ENCODE results near the gene RNF103.
"Not testable (repeated sequence)": the region's sequence is repeated elsewhere in the genome, so short reads cannot be mapped to it uniquely, and the experiment has no call there.

Gene RNF103

GRCh38 chr2:86623494-86624266, at the start of gene RNF103:
Gene RNF103, minus strand, starts transcription at chr2:86623865. Its CDS starts 979 bp downstream, at chr2:86622886.
- DNase-seq (ENCODE audit: low read depth, low spot score): peak; percentile 97

GRCh38 chr2:86673011-86673410, 49.3 kb upstream of the RNF103 start:
- no peak for DNase-seq (ENCODE audit: low read depth, low spot score)

GRCh38 chr2:86672027-86672545, 48.4 kb upstream of the RNF103 start:
- no peak for DNase-seq (ENCODE audit: low read depth, low spot score)

GRCh38 chr2:86671337-86671981, 47.8 kb upstream of the RNF103 start:
- peak; percentile 44 for DNase-seq (ENCODE audit: low read depth, low spot score)

- not testable (repeated sequence) for DNase-seq (ENCODE audit: low read depth, low spot score)
Observed at GRCh38 chr2:86669323-86669722, 45.7 kb upstream of the RNF103 start.

GRCh38 chr2:86661333-86661732, 37.7 kb upstream of the RNF103 start:
- DNase-seq (ENCODE audit: low read depth, low spot score): no peak

- no peak for DNase-seq (ENCODE audit: low read depth, low spot score)
Observed at GRCh38 chr2:86650188-86650587, 26.5 kb upstream of the RNF103 start.

GRCh38 chr2:86649119-86649947, 25.7 kb upstream of the RNF103 start:
- DNase-seq (ENCODE audit: low read depth, low spot score): no peak

- no peak for DNase-seq (ENCODE audit: low read depth, low spot score)
Observed at GRCh38 chr2:86648681-86649080, 25.0 kb upstream of the RNF103 start.

GRCh38 chr2:86646865-86647264, 23.2 kb upstream of the RNF103 start:
- no peak for DNase-seq (ENCODE audit: low read depth, low spot score)

GRCh38 chr2:86646329-86646728, 22.7 kb upstream of the RNF103 start:
- DNase-seq (ENCODE audit: low read depth, low spot score): peak; percentile 19

- DNase-seq (ENCODE audit: low read depth, low spot score): no peak
Observed at GRCh38 chr2:86645752-86646151, 22.1 kb upstream of the RNF103 start.

- DNase-seq (ENCODE audit: low read depth, low spot score): no peak
Observed at GRCh38 chr2:86638712-86639111, 15.0 kb upstream of the RNF103 start.

GRCh38 chr2:86636842-86637241, 13.2 kb upstream of the RNF103 start:
- no peak for DNase-seq (ENCODE audit: low read depth, low spot score)

- no peak for DNase-seq (ENCODE audit: low read depth, low spot score)
Observed at GRCh38 chr2:86634352-86634751, 10.7 kb upstream of the RNF103 start.

- no peak for DNase-seq (ENCODE audit: low read depth, low spot score)
Observed at GRCh38 chr2:86633155-86633651, 9.5 kb upstream of the RNF103 start.

- DNase-seq (ENCODE audit: low read depth, low spot score): no peak
Observed at GRCh38 chr2:86632672-86633071, 9.0 kb upstream of the RNF103 start.

GRCh38 chr2:86631846-86632485, 8.3 kb upstream of the RNF103 start:
- DNase-seq (ENCODE audit: low read depth, low spot score): no peak

GRCh38 chr2:86628091-86628522, 4.4 kb upstream of the RNF103 start:
- DNase-seq (ENCODE audit: low read depth, low spot score): no peak

- no peak for DNase-seq (ENCODE audit: low read depth, low spot score)
Observed at GRCh38 chr2:86627550-86627949, 3.9 kb upstream of the RNF103 start.

- no peak for DNase-seq (ENCODE audit: low read depth, low spot score)
Observed at GRCh38 chr2:86625096-86625495, 1.4 kb upstream of the RNF103 start.

GRCh38 chr2:86624267-86624547, 542 bp upstream of the RNF103 start:
- no peak for DNase-seq (ENCODE audit: low read depth, low spot score)
